GM21526 (cell line): Measurements from ENCODE around the gene E2F8.

Experiments used
- ATAC-seq: cut with Tn5 transposase; IDR thresholded peaks from one replicate; pipeline ENCODE4 v1.9.1; 2021; ENCODE audit warnings: moderate library complexity; ENCODE audit not compliant: unreplicated experiment, low FRiP score

The E2F8 gene

GRCh38 chr11:19252394-19253152, 11.8 kb upstream of the E2F8 start:
- ATAC-seq = no peak

GRCh38 chr11:19251577-19251976, 10.8 kb upstream of the E2F8 start:
- no peak for ATAC-seq

GRCh38 chr11:19246816-19247215, 6.1 kb upstream of the E2F8 start:
- ATAC-seq = no peak

GRCh38 chr11:19245351-19245750, 4.6 kb upstream of the E2F8 start:
- no peak for ATAC-seq

GRCh38 chr11:19244621-19245020, 3.9 kb upstream of the E2F8 start:
- ATAC-seq = no peak

- ATAC-seq = no peak
These were observed 3.3 kb upstream of the E2F8 start for GRCh38 chr11:19244084-19244483.

- ATAC-seq = no peak
These were observed 2.9 kb upstream of the E2F8 start for GRCh38 chr11:19243613-19244012.

- ATAC-seq = no peak
These were observed 2.4 kb upstream of the E2F8 start for GRCh38 chr11:19243143-19243542.

- ATAC-seq = no peak
These were observed 1.6 kb upstream of the E2F8 start for GRCh38 chr11:19242179-19242932.

- peak; percentile 31 for ATAC-seq
These were observed 774 bp upstream of the E2F8 start for GRCh38 chr11:19241260-19242178.

- ATAC-seq = no peak
These were observed 1.7 kb downstream of the E2F8 start for GRCh38 chr11:19239039-19239438.

GRCh38 chr11:19237813-19238212, 2.9 kb downstream of the E2F8 start:
- ATAC-seq = no peak

- no peak for ATAC-seq
These were observed 3.4 kb downstream of the E2F8 start for GRCh38 chr11:19237381-19237780.

- ATAC-seq = no peak
These were observed 6.4 kb downstream of the E2F8 start for GRCh38 chr11:19234231-19234817.

- no peak for ATAC-seq
These were observed 7.7 kb downstream of the E2F8 start for GRCh38 chr11:19232910-19233503.

- no peak for ATAC-seq
These were observed 11.1 kb downstream of the E2F8 start for GRCh38 chr11:19229671-19230070.

GRCh38 chr11:19228968-19229367, 11.8 kb downstream of the E2F8 start:
- no peak for ATAC-seq

- ATAC-seq = no peak
These were observed 14.2 kb downstream of the E2F8 start for GRCh38 chr11:19226378-19227195.

GRCh38 chr11:19225581-19225980, 15.2 kb downstream of the E2F8 start:
- ATAC-seq = no peak
